Measurements from ENCODE around the gene RIC1.
"Not testable (repeated sequence)": the region's sequence is repeated elsewhere in the genome, so short reads cannot be mapped to it uniquely, and the experiment has no call there.

RIC1 gene, protein sequence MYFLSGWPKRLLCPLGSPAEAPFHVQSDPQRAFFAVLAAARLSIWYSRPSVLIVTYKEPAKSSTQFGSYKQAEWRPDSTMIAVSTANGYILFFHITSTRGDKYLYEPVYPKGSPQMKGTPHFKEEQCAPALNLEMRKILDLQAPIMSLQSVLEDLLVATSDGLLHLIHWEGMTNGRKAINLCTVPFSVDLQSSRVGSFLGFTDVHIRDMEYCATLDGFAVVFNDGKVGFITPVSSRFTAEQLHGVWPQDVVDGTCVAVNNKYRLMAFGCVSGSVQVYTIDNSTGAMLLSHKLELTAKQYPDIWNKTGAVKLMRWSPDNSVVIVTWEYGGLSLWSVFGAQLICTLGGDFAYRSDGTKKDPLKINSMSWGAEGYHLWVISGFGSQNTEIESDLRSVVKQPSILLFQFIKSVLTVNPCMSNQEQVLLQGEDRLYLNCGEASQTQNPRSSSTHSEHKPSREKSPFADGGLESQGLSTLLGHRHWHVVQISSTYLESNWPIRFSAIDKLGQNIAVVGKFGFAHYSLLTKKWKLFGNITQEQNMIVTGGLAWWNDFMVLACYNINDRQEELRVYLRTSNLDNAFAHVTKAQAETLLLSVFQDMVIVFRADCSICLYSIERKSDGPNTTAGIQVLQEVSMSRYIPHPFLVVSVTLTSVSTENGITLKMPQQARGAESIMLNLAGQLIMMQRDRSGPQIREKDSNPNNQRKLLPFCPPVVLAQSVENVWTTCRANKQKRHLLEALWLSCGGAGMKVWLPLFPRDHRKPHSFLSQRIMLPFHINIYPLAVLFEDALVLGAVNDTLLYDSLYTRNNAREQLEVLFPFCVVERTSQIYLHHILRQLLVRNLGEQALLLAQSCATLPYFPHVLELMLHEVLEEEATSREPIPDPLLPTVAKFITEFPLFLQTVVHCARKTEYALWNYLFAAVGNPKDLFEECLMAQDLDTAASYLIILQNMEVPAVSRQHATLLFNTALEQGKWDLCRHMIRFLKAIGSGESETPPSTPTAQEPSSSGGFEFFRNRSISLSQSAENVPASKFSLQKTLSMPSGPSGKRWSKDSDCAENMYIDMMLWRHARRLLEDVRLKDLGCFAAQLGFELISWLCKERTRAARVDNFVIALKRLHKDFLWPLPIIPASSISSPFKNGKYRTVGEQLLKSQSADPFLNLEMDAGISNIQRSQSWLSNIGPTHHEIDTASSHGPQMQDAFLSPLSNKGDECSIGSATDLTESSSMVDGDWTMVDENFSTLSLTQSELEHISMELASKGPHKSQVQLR (N-terminal part only)

DNA sequence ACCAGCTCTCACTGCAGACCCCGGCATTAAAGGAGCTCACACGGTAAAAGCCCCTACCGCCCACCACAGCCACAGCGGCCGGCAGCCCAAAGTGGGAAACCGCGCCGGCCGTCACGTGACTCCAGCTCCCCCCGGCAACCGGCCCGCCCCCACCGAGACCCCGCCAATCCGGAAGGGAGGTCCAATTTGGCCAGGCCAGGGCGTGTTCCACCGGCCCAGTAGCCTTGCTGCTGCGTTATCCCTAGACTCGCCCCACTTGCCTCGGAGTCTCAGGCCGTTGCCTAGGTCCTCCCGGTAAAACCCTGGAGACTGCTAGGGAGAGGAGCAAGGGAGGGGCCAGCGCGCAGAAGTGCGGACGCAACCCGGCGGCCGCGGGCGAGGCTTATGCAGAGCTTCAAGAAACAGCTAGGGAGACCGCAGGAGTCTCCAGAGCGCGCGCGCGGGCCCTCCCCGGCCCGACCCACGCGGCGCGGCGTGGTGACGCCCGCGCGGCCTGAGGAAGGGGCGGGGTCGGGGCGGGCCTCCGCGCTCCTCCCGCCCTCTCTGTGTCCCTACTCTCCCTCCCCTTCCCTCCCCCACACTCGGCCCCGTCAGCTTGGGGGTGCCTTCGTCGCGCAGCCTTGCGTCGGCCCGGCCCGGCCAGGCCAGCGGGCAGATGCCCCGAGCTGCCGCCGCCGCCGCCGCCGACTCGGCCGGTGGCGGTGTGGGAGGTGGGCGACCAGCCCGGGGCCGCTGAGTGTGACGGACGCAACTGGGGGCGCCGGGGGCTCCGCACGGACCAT lies at the start of gene RIC1:
Gene RIC1 (plus strand): TSS at position 578 of the 782 bp plus-strand sequence. CDS start 203 bp downstream, at position 781.
- DNase-seq: peak; percentile 92

DNA sequence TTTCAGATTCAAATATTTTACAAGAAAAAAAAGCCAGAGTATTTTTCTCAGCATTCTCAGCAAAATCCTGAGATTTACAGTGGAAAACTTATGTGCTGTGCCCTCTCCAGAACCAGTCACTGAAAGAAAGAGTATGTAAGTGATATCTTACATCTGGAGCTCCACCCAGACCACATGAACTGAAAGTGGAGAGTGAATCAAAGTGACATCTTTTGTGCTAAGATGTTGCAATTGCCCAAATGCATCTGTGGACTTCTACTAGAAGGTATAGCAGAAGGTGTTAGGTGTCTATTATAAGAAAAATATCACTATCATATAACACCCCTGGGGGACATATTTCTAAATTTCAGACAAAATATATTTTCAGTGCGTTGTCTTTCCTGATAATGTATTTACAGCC lies 49.0 kb upstream of the RIC1 start:
- DNase-seq: peak; percentile 34

DNA sequence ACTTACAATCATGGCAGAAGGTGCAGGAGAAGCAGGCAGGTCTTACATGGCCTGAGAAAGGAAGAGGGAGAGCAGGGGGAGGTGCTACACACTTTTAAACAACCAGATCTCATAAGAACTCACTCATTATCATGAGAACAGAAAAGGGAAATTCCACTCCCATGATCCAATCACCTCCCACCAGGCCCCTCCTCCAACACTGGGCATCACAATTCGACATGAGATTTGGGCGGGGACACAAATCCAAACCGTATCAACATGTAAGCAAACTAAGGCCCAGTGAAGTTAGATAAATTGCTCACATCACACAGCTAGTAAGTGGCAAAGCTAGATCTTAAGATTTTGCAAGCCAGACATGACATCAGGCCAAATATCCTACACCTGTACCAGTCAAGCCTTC lies 48.3 kb upstream of the RIC1 start:
- no peak for DNase-seq

DNA sequence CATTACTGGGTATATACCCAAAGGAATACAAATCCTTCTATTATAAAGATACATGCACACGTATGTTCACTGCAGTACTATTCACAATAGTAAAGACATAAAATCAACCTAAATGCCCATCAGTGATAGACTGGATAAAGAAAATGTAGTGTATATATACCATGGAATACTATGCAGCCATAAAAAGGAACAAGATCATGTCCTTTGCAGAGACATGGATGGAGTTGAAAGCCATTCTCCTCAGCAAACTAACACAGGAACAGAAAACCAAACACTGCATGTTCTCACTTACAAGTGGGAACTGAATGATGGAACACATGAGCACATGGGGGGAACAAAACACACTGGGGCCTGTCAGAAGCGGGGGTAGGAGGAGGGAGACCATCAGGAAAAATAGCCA lies 47.2 kb upstream of the RIC1 start:
- DNase-seq: not testable (repeated sequence)

DNA sequence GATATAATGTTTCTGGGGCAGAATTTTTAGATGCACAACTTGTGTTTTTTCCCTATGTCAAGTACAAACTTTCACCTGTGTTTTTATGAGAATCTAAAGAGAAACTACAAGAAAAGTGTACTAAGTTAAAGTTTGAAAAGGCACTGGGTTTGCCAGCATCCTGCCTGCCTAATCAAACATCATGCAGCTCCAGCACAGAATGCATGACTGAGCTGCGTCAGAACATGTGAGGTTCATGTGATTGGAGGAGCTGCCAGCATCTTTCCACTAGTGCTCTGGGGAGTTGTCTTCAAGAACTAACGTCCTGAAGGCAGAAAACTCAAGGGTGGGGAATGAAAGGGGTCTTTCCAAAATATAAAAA lies 46.1 kb upstream of the RIC1 start:
- DNase-seq: peak; percentile 37

DNA sequence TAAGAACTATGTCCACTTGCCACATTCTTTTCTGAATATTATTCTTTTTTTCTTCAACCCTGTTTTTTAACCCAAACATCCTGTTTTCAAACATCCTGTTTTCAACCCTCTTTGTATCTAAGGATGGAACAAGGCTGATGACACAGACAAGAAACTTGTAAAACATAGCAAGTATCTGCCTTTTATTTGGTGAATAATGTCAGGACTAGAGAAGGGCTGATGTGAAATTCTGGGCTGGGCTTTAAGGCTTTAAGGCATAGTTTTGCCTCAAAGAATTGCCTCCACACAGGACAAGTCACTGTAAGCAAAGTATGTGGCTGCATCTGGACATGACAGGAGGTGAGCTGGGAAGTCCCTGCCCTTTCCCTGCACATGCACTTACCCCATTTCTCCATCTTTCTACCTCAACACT lies 42.5 kb upstream of the RIC1 start:
- peak; percentile 41 for DNase-seq

DNA sequence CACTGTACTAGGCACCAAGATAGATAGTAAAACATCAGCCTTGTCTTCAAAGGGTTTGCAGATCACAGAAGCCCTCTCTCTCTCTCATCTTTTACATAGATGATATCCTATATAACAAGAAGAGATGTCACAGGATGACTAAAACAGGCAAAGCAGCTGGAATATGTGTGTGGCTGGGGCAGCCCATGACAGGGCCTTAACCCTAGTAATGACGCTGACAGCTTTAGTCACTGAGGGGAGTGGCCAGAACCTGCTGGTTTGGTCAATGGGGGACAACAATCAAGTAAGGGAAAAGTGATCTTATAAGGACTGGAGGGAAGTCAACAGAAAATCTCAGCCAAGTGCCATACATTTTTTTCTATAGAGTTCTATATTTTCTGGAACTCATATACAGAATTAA lies 41.9 kb upstream of the RIC1 start:
- DNase-seq: peak; percentile 60

DNA sequence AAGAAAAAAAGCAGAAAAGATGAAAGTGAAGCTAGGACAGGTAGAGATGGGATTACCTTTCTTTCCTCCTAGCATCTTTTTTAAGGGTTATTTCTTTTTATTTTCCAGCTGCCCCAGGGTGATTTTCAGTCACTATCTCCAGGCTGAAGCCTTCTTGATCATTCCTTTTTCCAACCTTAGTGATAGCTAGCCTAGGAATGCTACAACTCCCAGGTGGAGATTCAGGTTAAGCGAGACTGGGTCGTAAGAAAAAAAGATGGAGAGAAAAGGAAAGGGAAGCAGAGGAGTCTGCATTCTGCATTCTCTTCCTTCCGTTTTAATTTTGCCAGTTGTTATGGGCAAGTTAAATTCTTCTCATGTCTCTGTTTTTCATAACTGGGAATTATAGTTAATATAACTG lies 36.7 kb upstream of the RIC1 start:
- no peak for DNase-seq

DNA sequence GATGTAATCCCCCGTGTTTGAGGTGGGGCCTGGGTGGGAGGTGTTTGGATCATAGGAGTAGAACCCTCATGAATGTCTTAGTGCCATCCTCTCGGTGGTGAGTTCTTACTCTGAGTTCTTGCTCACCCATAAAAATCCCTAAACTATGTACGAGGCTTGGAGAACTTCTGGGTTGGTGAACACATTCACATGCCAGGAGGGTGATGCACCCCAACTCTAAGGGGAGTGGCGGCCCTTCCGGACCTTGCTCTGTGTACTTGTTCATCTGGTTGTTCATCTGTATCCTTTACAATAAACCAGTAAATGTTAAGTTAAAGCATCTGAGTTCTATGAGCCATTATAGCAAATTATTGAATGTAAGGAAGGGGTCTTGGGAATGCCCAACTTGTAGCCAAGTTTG lies 36.0 kb upstream of the RIC1 start:
- DNase-seq: no peak

DNA sequence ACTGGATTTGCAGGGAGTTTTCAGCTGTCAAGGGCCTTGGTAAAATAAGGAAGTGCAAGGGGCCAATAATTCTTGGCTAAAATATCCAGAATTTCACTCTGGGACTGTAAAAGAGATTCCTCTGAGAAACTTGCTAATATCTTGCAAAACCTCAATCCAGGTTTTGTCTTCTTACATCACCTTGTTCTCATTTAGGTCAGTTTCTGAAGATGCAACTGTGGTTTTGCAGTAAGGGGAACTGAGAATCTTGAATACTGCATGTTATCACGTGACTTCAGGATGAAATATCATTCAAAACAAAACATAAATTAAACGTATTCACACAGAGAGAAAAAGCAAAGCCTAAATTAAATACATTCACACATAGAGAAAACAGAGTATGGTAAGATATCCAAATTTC lies 35.0 kb upstream of the RIC1 start:
- peak; percentile 45 for DNase-seq

DNA sequence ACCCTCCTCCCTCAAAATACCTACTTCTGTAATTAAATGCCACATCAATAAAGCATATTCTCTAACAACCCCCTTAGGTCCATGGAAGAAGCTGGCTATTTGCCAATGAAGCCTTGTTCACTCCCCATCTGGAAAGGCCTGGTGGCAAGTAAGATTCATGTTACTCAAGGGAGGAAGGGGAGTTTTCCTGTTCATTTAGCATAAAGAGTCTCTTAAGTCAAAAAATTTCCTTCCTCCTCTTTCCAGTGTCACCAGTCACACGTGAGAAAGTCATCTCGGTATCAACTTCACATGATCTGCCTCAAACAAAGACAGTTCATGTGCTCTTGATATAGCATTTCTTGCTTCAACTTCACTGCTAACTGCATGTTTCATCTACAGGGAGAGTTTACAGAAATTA lies 32.7 kb upstream of the RIC1 start:
- no peak for DNase-seq

DNA sequence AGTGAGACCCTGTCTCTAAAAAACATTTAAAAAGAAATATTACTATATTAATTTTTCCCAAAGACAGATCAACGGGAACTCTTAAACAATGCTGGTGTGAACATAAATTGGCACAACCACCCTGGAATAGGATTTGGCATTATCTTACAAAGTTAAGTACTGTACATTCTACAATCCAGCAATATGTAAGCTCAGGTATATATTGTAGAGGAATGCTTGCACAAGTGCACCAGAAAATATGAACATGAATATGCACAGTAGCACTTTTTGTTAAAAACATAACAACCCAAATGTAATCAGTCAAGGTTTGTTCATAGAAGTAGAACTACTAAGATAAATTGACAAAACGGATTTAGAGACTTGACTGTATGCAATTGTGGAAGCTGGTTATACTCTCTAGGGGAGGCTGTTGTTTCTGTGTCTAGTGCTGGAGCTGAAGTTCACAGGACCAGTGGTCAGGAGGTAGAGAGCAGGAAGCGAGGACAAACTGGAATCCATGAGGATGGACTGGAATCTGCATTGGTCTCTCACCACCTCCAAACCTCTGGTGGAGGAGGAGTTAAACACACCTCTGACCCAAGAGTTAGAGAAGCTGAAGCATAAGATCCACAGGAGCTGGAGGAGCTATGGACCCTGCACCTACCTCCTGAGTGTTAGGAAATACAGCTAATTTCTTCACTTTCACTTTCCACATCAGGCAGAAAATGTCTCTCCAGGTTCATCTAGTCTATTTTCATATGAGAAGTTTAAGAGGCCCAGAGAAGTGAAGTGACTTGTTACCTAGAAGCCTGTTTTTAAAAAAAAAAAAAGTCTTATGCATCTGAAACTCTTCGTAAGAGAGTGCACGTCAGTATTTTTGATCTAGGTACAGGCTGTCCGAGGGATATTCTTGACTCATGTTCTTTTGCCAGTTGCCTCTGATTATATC lies 20.3 kb upstream of the RIC1 start:
- DNase-seq: no peak

DNA sequence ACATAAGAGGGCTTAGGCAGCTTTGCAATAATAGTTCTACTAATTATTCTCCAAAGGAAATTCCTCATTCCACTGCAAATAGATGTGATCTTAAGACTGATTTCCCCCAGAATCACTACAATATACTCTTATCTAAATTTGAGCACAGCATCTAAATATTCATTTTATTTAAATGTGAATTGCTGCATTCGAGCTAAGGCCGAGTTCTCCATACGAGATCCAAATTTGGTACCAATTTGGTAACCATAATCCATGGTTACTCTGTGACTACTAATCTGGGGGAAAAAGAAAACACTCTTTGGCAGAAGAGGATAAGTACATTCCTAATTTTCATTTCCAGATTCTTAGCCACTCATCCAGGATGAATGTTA lies 19.7 kb upstream of the RIC1 start:
- DNase-seq: no peak

DNA sequence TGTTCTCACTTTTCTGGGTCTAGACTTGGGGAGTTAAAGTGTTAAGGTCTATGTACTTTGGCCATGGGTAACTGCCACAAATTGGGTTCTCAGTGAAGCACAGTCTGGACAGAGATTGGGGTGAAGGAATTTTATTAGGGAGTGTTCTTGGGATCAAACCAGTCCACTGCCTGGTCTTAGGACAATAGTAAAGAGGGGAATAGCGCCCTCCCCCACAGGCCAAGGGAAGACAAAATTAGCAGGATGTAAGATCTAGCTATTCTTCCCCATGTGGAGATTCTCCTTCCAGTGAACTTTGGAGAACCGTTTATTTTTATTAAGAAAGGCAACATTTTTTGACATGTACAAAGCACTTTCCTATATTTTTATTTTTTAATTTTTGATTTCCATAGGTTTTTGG lies 18.4 kb upstream of the RIC1 start:
- no peak for DNase-seq

DNA sequence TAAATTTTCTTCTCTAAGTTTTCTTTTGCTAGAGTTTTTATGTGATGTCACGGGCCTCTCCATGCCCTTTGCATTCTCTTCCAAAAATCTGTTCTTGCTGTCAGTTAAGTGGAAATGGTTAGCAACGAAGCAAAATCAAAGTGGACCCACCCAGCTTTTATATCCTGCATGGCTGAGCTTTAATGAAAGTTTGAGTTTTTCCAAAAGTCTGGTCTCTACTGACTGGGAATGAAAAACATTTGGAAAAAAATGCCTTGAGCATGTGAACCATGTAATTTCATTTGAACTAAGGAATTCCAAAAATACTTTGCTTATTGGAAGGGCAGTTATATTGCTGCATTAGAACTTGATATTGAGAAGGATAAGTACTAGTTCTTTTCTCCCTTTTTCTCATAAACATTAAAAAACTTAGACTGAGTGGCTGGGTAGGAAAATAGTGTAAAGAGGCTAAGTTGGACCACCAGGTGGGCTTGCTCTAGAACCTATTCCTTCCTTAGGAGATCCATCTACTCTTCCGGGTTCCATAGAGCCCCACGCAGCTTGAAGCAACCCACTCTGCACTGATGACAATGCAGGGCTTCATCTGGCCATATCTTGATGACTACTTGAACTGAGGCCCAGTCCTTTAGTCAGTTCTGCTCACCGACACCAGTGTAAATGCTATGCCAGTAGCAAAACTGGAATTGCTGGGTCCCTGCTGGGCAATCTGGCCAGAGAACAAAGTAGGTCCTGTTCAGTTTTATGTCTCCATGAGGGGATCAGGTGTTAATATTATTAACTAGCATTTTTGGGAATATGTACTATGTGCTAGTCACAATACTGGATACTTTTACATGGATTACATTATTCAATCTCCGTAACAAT lies 17.4 kb upstream of the RIC1 start:
- DNase-seq: no peak

DNA sequence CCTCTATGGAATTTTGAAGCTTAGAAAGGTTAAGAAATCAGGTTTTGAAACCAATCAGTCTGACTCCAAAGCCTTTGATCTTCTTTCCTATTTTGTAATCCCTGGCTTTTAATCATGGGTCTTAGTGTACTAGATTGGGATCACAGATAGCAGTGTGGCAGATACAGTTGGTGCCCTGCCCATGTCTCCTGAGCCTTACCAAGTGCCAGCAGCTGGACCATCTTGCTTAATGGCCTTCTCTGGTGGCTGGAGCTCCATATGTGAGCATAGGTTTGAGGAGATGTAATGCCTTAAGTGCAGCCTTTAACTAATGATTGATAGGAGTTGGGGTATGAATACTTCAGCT lies 16.7 kb upstream of the RIC1 start:
- DNase-seq: no peak

DNA sequence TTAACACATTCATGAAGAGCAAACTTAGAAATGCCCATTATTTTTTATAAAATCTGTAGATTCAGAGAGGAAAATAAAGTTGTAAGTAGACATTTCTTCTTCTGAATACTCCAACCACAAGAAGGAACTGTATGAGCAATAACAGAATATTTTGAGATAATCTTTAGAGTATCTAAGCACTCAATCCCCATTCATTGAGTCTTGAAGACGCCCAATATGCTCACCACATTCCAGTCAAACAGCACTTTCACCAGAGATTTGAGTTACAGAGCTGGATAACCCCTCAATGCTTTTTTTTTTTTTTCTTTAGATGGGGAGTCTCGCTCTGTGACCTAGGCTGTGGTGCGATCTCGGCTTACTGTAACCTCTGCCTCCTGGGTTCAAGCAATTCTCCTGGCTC lies 14.7 kb upstream of the RIC1 start:
- DNase-seq: peak; percentile 55

DNA sequence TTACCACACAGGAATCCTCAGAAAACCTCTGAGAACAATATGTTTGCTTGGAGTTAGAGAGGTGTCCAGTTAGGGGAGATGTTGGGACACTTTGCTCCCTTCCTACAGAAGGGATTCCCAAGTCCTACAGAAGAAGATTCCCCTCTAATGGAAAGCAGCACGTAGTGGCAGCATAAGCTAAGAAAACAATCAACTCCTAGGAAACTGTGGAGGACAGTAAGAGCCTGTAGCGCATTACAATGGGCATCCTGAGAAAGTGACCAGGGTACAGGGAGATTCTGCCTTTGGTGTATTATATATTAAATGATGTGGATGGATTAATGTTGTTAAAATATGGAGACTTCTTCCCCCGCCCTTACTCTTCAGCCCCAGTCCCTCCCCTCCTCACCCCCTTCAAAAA lies 13.9 kb upstream of the RIC1 start:
- DNase-seq: no peak

DNA sequence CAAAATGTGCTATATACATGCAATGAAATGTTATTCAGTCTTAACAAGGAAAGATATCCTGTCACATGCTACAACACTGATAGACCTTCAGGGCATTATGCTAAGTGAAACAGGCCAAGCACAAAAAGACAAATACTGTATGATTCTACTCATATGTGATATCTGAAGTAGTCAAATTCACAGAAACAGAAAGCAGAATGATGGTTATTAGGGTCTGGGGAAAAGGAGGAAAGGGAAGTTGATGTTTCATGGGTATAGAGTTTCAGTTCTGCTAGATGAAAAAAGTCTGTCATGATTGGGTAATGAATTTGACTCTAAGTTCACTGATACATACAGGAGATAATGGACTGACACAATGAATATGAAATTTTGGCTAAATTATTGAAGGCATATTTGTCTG lies 11.2 kb upstream of the RIC1 start:
- DNase-seq: peak; percentile 54

DNA sequence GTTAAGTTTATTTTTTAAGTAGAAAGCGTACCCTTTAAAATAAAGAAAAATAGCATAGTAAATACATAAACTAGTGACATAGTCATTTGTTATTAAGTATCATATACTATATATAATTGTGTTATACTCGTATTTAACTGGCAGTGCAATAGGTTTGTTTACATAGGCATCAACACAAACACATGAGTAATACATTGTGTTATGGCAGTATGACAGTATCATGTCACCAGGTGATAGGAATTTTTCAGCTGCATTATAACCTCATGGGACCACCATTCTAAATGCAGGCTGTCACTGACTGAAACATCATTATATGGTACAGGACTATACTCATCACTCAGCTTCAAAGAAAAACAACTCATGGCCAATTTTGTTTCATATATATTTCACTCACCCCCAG lies 8.4 kb upstream of the RIC1 start:
- no peak for DNase-seq

DNA sequence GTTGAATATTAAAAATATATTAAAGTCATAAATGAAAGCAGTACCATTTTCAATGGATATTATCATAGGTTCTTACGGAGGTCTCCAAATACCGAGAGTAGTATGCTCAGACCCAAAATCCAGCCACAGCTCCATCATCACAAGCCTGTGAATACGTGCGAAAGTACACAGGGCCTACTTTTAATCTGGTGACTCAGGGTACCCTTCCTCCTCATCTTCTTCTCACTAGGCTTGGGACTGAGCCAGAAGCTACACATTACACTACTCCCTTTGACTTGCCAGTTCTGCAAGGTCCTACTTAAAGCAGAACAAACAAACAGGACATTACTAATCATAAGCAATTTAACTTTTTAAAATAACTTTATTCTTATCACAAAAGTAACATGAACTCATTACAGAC lies 7.6 kb upstream of the RIC1 start:
- DNase-seq: no peak
